ENCODE results near the gene GALNT17.

The GALNT17 gene

GRCh38 chr7:71547426-71547825 is 415.5 kb downstream of the GALNT17 start:
- Histone ChIP-seq H3K79me1 (ENCODE audit: low read length) (no peaks in the 10 kb centered on the region), H2BK12ac (ENCODE audit: low read length) (no peak overlapping the region), H3K4me2 (ENCODE audit: low read length) (no peak overlapping the region), H2AK5ac (ENCODE audit: low read length) (no peak overlapping the region), H4K12ac (ENCODE audit: low read depth, low read length) (no peak overlapping the region), H3K23ac (ENCODE audit: low read length) (no peak overlapping the region), H3K14ac (ENCODE audit: low read length) (no peak overlapping the region), H4K91ac (ENCODE audit: low read depth, low read length) (no peak overlapping the region), H3K9me3 (ENCODE audit: insufficient read depth, low read depth, low read length) (no peaks in the 10 kb centered on the region), H2BK120ac (ENCODE audit: insufficient read depth, low read length, poor library complexity) (no peak overlapping the region), H3K27ac (ENCODE audit: low read depth, low read length) (no peak overlapping the region), H2BK5ac (ENCODE audit: low read depth, low read length, poor library complexity) (no peak overlapping the region), H3K9ac (ENCODE audit: low read length) (no peak overlapping the region), H3K4me1 (ENCODE audit: control insufficient read depth in 1 of 2, insufficient read depth in 2 of 2, low read length in 2 of 2) (no peaks in the 10 kb centered on the region), H3K4me3 (ENCODE audit: low read depth, low read length) (no peak overlapping the region), H3K27me3 (ENCODE audit: insufficient read depth, low read length) (no peaks in the 10 kb centered on the region), H3K36me3 (ENCODE audit: control insufficient read depth in 1 of 2, insufficient read depth in 2 of 2, low read length in 2 of 2) (no peaks in the 10 kb centered on the region), H4K8ac (ENCODE audit: low read depth, low read length) (no peak overlapping the region), H3K79me2 (ENCODE audit: control insufficient read depth, insufficient read depth, low read length, poor library complexity) (no peaks in the 10 kb centered on the region), H2AFZ (ENCODE audit: insufficient read depth, low read length, poor library complexity) (no peak overlapping the region), H3K4ac (ENCODE audit: low read depth, low read length) (no peak overlapping the region), H3K18ac (ENCODE audit: low read length) (no peak overlapping the region)
- no peak for DNase-seq
- WGBS (ENCODE audit: extremely low coverage, insufficient coverage, insufficient read length): no CpG with 5 or more reads among the region's 6 CpGs

- Histone ChIP-seq H4K12ac (ENCODE audit: low read depth, low read length) (no peak overlapping the region), H3K9me3 (ENCODE audit: insufficient read depth, low read depth, low read length) (no peaks in the 10 kb centered on the region), H2AK5ac (ENCODE audit: low read length) (no peak overlapping the region), H4K8ac (ENCODE audit: low read depth, low read length) (no peak overlapping the region), H2AFZ (ENCODE audit: insufficient read depth, low read length, poor library complexity) (no peak overlapping the region), H3K4me2 (ENCODE audit: low read length) (no peak overlapping the region), H3K14ac (ENCODE audit: low read length) (no peak overlapping the region), H2BK5ac (ENCODE audit: low read depth, low read length, poor library complexity) (no peak overlapping the region), H2BK120ac (ENCODE audit: insufficient read depth, low read length, poor library complexity) (no peak overlapping the region), H3K79me1 (ENCODE audit: low read length) (no peaks in the 10 kb centered on the region), H3K79me2 (ENCODE audit: control insufficient read depth, insufficient read depth, low read length, poor library complexity) (no peaks in the 10 kb centered on the region), H3K9ac (ENCODE audit: low read length) (no peak overlapping the region), H3K18ac (ENCODE audit: low read length) (no peak overlapping the region), H3K4me3 (ENCODE audit: low read depth, low read length) (no peak overlapping the region), H3K36me3 (ENCODE audit: control insufficient read depth in 1 of 2, insufficient read depth in 2 of 2, low read length in 2 of 2) (no peaks in the 10 kb centered on the region), H3K27me3 (ENCODE audit: insufficient read depth, low read length) (no peaks in the 10 kb centered on the region), H4K91ac (ENCODE audit: low read depth, low read length) (no peak overlapping the region), H3K4me1 (ENCODE audit: control insufficient read depth in 1 of 2, insufficient read depth in 2 of 2, low read length in 2 of 2) (no peaks in the 10 kb centered on the region), H3K4ac (ENCODE audit: low read depth, low read length) (no peak overlapping the region), H3K23ac (ENCODE audit: low read length) (no peak overlapping the region), H3K27ac (ENCODE audit: low read depth, low read length) (no peak overlapping the region), H2BK12ac (ENCODE audit: low read length) (no peak overlapping the region)
- no peak for DNase-seq
- no CpG with 5 or more reads among the region's 3 CpGs for WGBS (ENCODE audit: extremely low coverage, insufficient coverage, insufficient read length)
These were observed 416.8 kb downstream of the GALNT17 start for GRCh38 chr7:71548746-71549145.

- no peaks in the 10 kb centered on the region for H3K79me1 ChIP-seq (ENCODE audit: low read length)
- H3K79me2 ChIP-seq (ENCODE audit: control insufficient read depth, insufficient read depth, low read length, poor library complexity): no peaks in the 10 kb centered on the region
- WGBS (ENCODE audit: extremely low coverage, insufficient coverage, insufficient read length): no CpG with 5 or more reads among the region's 1 CpG
- H3K18ac ChIP-seq (ENCODE audit: low read length): no peak overlapping the region
- H3K27me3 ChIP-seq (ENCODE audit: insufficient read depth, low read length): no peaks in the 10 kb centered on the region
- H2AK5ac ChIP-seq (ENCODE audit: low read length): no peak overlapping the region
- H4K12ac ChIP-seq (ENCODE audit: low read depth, low read length): no peak overlapping the region
- H4K8ac ChIP-seq (ENCODE audit: low read depth, low read length): no peak overlapping the region
- no peak overlapping the region for H3K4ac ChIP-seq (ENCODE audit: low read depth, low read length)
- no peak for DNase-seq
- H2BK5ac ChIP-seq (ENCODE audit: low read depth, low read length, poor library complexity): no peak overlapping the region
- no peak overlapping the region for H3K23ac ChIP-seq (ENCODE audit: low read length)
- H2AFZ ChIP-seq (ENCODE audit: insufficient read depth, low read length, poor library complexity): no peak overlapping the region
- H2BK120ac ChIP-seq (ENCODE audit: insufficient read depth, low read length, poor library complexity): no peak overlapping the region
- no peaks in the 10 kb centered on the region for H3K9me3 ChIP-seq (ENCODE audit: insufficient read depth, low read depth, low read length)
- H3K4me1 ChIP-seq (ENCODE audit: control insufficient read depth in 1 of 2, insufficient read depth in 2 of 2, low read length in 2 of 2): no peaks in the 10 kb centered on the region
- H3K9ac ChIP-seq (ENCODE audit: low read length): no peak overlapping the region
- no peak overlapping the region for H2BK12ac ChIP-seq (ENCODE audit: low read length)
- H3K4me3 ChIP-seq (ENCODE audit: low read depth, low read length): no peak overlapping the region
- H4K91ac ChIP-seq (ENCODE audit: low read depth, low read length): no peak overlapping the region
- H3K4me2 ChIP-seq (ENCODE audit: low read length): no peak overlapping the region
- H3K36me3 ChIP-seq (ENCODE audit: control insufficient read depth in 1 of 2, insufficient read depth in 2 of 2, low read length in 2 of 2): no peaks in the 10 kb centered on the region
- no peak overlapping the region for H3K27ac ChIP-seq (ENCODE audit: low read depth, low read length)
- H3K14ac ChIP-seq (ENCODE audit: low read length): no peak overlapping the region
These were observed 421.4 kb downstream of the GALNT17 start for GRCh38 chr7:71553306-71553705.

GRCh38 chr7:71555758-71556157 is 423.8 kb downstream of the GALNT17 start:
- Histone ChIP-seq H4K8ac (ENCODE audit: low read depth, low read length) (no peak overlapping the region), H3K79me1 (ENCODE audit: low read length) (no peaks in the 10 kb centered on the region), H4K12ac (ENCODE audit: low read depth, low read length) (no peak overlapping the region), H3K4ac (ENCODE audit: low read depth, low read length) (no peak overlapping the region), H2BK12ac (ENCODE audit: low read length) (no peak overlapping the region), H2BK5ac (ENCODE audit: low read depth, low read length, poor library complexity) (no peak overlapping the region), H3K4me2 (ENCODE audit: low read length) (no peak overlapping the region), H2AK5ac (ENCODE audit: low read length) (no peak overlapping the region), H3K9me3 (ENCODE audit: insufficient read depth, low read depth, low read length) (no peaks in the 10 kb centered on the region), H3K4me1 (ENCODE audit: control insufficient read depth in 1 of 2, insufficient read depth in 2 of 2, low read length in 2 of 2) (peaks cover 0 to 4% of the 10 kb centered on the region in 2 experiments), H3K36me3 (ENCODE audit: control insufficient read depth in 1 of 2, insufficient read depth in 2 of 2, low read length in 2 of 2) (no peaks in the 10 kb centered on the region), H3K14ac (ENCODE audit: low read length) (no peak overlapping the region), H3K18ac (ENCODE audit: low read length) (no peak overlapping the region), H3K9ac (ENCODE audit: low read length) (no peak overlapping the region), H3K27me3 (ENCODE audit: insufficient read depth, low read length) (no peaks in the 10 kb centered on the region), H3K79me2 (ENCODE audit: control insufficient read depth, insufficient read depth, low read length, poor library complexity) (no peaks in the 10 kb centered on the region), H3K23ac (ENCODE audit: low read length) (no peak overlapping the region), H3K4me3 (ENCODE audit: low read depth, low read length) (no peak overlapping the region), H2AFZ (ENCODE audit: insufficient read depth, low read length, poor library complexity) (no peak overlapping the region), H2BK120ac (ENCODE audit: insufficient read depth, low read length, poor library complexity) (no peak overlapping the region), H3K27ac (ENCODE audit: low read depth, low read length) (no peak overlapping the region), H4K91ac (ENCODE audit: low read depth, low read length) (no peak overlapping the region)
- DNase-seq: no peak
- no CpG with 5 or more reads among the region's 8 CpGs for WGBS (ENCODE audit: extremely low coverage, insufficient coverage, insufficient read length)
